HG02870 (cell line): ENCODE results near the gene NEDD8.

Experiments used
- ATAC-seq: cut with Tn5 transposase; IDR thresholded peaks from one replicate; pipeline ENCODE4 v1.9.1; 2021; ENCODE audit warnings: mild to moderate bottlenecking, moderate library complexity; ENCODE audit not compliant: unreplicated experiment

Gene NEDD8

GRCh38 chr14:24232121-24232644 lies at the start of gene NEDD8:
NEDD8 (minus strand) TSS chr14:24232367; CDS start chr14:24232267, 100 bp downstream.
- ATAC-seq, result peak; percentile 71

GRCh38 chr14:24281636-24282035 lies 49.5 kb upstream of the NEDD8 start:
- no peak for ATAC-seq

- ATAC-seq, result no peak
These were observed 48.8 kb upstream of the NEDD8 start for GRCh38 chr14:24280797-24281460.

- no peak for ATAC-seq
These were observed 47.4 kb upstream of the NEDD8 start for GRCh38 chr14:24279301-24280186.

GRCh38 chr14:24278424-24278823 lies 46.3 kb upstream of the NEDD8 start:
- no peak for ATAC-seq

- no peak for ATAC-seq
These were observed 45.6 kb upstream of the NEDD8 start for GRCh38 chr14:24277606-24278321.

GRCh38 chr14:24277071-24277470 lies 44.9 kb upstream of the NEDD8 start:
- no peak for ATAC-seq

- ATAC-seq, result peak; percentile 53
These were observed 42.0 kb upstream of the NEDD8 start for GRCh38 chr14:24274101-24274543.

- ATAC-seq, result no peak
These were observed 41.3 kb upstream of the NEDD8 start for GRCh38 chr14:24273422-24273998.

- no peak for ATAC-seq
These were observed 40.3 kb upstream of the NEDD8 start for GRCh38 chr14:24272467-24272866.

GRCh38 chr14:24271834-24272263 lies 39.7 kb upstream of the NEDD8 start:
- no peak for ATAC-seq

- peak; percentile 80 for ATAC-seq
These were observed 39.1 kb upstream of the NEDD8 start, which contains the start of gene RABGGTA for GRCh38 chr14:24271134-24271833. RABGGTA (minus strand) TSS chr14:24271597; CDS start chr14:24271115, 482 bp downstream.

GRCh38 chr14:24270537-24271133 lies 38.5 kb upstream of the NEDD8 start:
- no peak for ATAC-seq

GRCh38 chr14:24269910-24270536 lies 37.9 kb upstream of the NEDD8 start:
- no peak for ATAC-seq

- ATAC-seq, result no peak
These were observed 37.2 kb upstream of the NEDD8 start for GRCh38 chr14:24269368-24269767.

GRCh38 chr14:24268225-24268624 lies 36.1 kb upstream of the NEDD8 start:
- no peak for ATAC-seq

- ATAC-seq, result no peak
These were observed 35.3 kb upstream of the NEDD8 start for GRCh38 chr14:24267516-24267915.

- ATAC-seq, result no peak
These were observed 34.4 kb upstream of the NEDD8 start for GRCh38 chr14:24266344-24267244.
